ENCODE measurements around the gene ITGB3BP. TPM values are rescaled to one million over a fixed set of nuclear protein-coding genes. Genes with fewer than 3 reads are reported as not detected.
A peak's percentile ranks its signal among the peaks of the same experiment; 100 is the strongest.

ITGB3BP gene
- total and polyA plus RNA-seq, 2 donors (not counting 1 experiment from before 2014, with no cell fraction given), result 16.7 to 21.3 TPM

- Histone ChIP-seq H2AFZ (ENCODE audit: low read length) (no peak overlapping the region), H3K79me2 (ENCODE audit: control insufficient read depth, insufficient read depth, low read length) (no peaks in the 10 kb centered on the region), H3K9me3 (ENCODE audit: control insufficient read depth, insufficient read depth, low read depth, low read length) (no peaks in the 10 kb centered on the region), H4K20me1 (ENCODE audit: control insufficient read depth, extremely low read depth, insufficient read depth, low read length) (no peaks in the 10 kb centered on the region), H3K36me3 (ENCODE audit: control insufficient read depth, insufficient read depth, low read length) (no peaks in the 10 kb centered on the region), H3K4me3 (replicated peaks in 1 of 4; ENCODE audit: control extremely low read depth in 1 of 4, insufficient read depth in 1 of 4, low read depth in 3 of 4, low read length in 4 of 4) (no peak overlapping the region), H3K4me2 (ENCODE audit: extremely low read depth, insufficient read depth, low read length) (no peak overlapping the region), H3K27me3 (ENCODE audit: control insufficient read depth, insufficient read depth, low read length) (no peaks in the 10 kb centered on the region), H3K9ac (ENCODE audit: insufficient read depth, low read length) (no peak overlapping the region), H3K27ac (ENCODE audit: insufficient read depth, low read length) (no peak overlapping the region), H3K4me1 (ENCODE audit: control insufficient read depth, extremely low read depth, insufficient read depth, low read length) (no peaks in the 10 kb centered on the region)
- DNase-seq (ENCODE audit: low read depth in 2 of 2), result no peak
- TF ChIP-seq EZH2 (IDR thresholded peaks at IDR 0.05; ENCODE audit: low read length, missing control alignments) (no peak), CTCF (conservative IDR thresholded peaks at IDR 0.05 in 1 of 2, IDR thresholded peaks at IDR 0.05 in 1 of 2; ENCODE audit: low read depth in 1 of 2, low read length in 2 of 2) (no peak)
Observed at GRCh38 chr1:63461661-63462230, 61.3 kb downstream of the ITGB3BP start.

GRCh38 chr1:63458750-63459149 lies 64.3 kb downstream of the ITGB3BP start:
- no peaks in the 10 kb centered on the region for H3K4me1 ChIP-seq (ENCODE audit: control insufficient read depth, extremely low read depth, insufficient read depth, low read length)
- H3K9ac ChIP-seq (ENCODE audit: insufficient read depth, low read length), result no peak overlapping the region
- no peaks in the 10 kb centered on the region for H3K79me2 ChIP-seq (ENCODE audit: control insufficient read depth, insufficient read depth, low read length)
- no peak overlapping the region for H2AFZ ChIP-seq (ENCODE audit: low read length)
- no peak for TF ChIP-seq CTCF (conservative IDR thresholded peaks at IDR 0.05 in 1 of 2, IDR thresholded peaks at IDR 0.05 in 1 of 2; ENCODE audit: low read depth in 1 of 2, low read length in 2 of 2)
- no peak for TF ChIP-seq EZH2 (IDR thresholded peaks at IDR 0.05; ENCODE audit: low read length, missing control alignments)
- H3K9me3 ChIP-seq (ENCODE audit: control insufficient read depth, insufficient read depth, low read depth, low read length), result no peaks in the 10 kb centered on the region
- H3K4me2 ChIP-seq (ENCODE audit: extremely low read depth, insufficient read depth, low read length), result no peak overlapping the region
- H3K4me3 ChIP-seq (replicated peaks in 1 of 4; ENCODE audit: control extremely low read depth in 1 of 4, insufficient read depth in 1 of 4, low read depth in 3 of 4, low read length in 4 of 4), result no peak overlapping the region
- no peaks in the 10 kb centered on the region for H3K27me3 ChIP-seq (ENCODE audit: control insufficient read depth, insufficient read depth, low read length)
- H3K36me3 ChIP-seq (ENCODE audit: control insufficient read depth, insufficient read depth, low read length), result no peaks in the 10 kb centered on the region
- no peaks in the 10 kb centered on the region for H4K20me1 ChIP-seq (ENCODE audit: control insufficient read depth, extremely low read depth, insufficient read depth, low read length)
- DNase-seq (ENCODE audit: low read depth in 2 of 2), result no peak
- H3K27ac ChIP-seq (ENCODE audit: insufficient read depth, low read length), result no peak overlapping the region

GRCh38 chr1:63454269-63454668 lies 68.8 kb downstream of the ITGB3BP start:
- H3K79me2 ChIP-seq (ENCODE audit: control insufficient read depth, insufficient read depth, low read length), result no peaks in the 10 kb centered on the region
- H3K4me2 ChIP-seq (ENCODE audit: extremely low read depth, insufficient read depth, low read length), result no peak overlapping the region
- no peak overlapping the region for H3K27ac ChIP-seq (ENCODE audit: insufficient read depth, low read length)
- TF ChIP-seq EZH2 (IDR thresholded peaks at IDR 0.05; ENCODE audit: low read length, missing control alignments) (no peak), CTCF (conservative IDR thresholded peaks at IDR 0.05 in 1 of 2, IDR thresholded peaks at IDR 0.05 in 1 of 2; ENCODE audit: low read depth in 1 of 2, low read length in 2 of 2) (peak; percentile 42 to 50)
- H3K4me3 ChIP-seq (replicated peaks in 1 of 4; ENCODE audit: control extremely low read depth in 1 of 4, insufficient read depth in 1 of 4, low read depth in 3 of 4, low read length in 4 of 4), result no peak overlapping the region
- peak; percentile 7 to 65 for DNase-seq (ENCODE audit: low read depth in 2 of 2)
- no peaks in the 10 kb centered on the region for H3K9me3 ChIP-seq (ENCODE audit: control insufficient read depth, insufficient read depth, low read depth, low read length)
- peaks cover 2% of the 10 kb centered on the region for H3K4me1 ChIP-seq (ENCODE audit: control insufficient read depth, extremely low read depth, insufficient read depth, low read length)
- H3K27me3 ChIP-seq (ENCODE audit: control insufficient read depth, insufficient read depth, low read length), result no peaks in the 10 kb centered on the region
- H3K9ac ChIP-seq (ENCODE audit: insufficient read depth, low read length), result no peak overlapping the region
- no peaks in the 10 kb centered on the region for H4K20me1 ChIP-seq (ENCODE audit: control insufficient read depth, extremely low read depth, insufficient read depth, low read length)
- no peak overlapping the region for H2AFZ ChIP-seq (ENCODE audit: low read length)
- no peaks in the 10 kb centered on the region for H3K36me3 ChIP-seq (ENCODE audit: control insufficient read depth, insufficient read depth, low read length)
